H9 (cell line): ENCODE measurements around the gene CNOT9. TPM values are rescaled to one million over a fixed set of nuclear protein-coding genes. Genes with fewer than 3 reads are reported as not detected.

Experiments used
- DNase-seq: peaks from one replicate; pipeline ENCODE4 v3.0.0-alpha.2; 2017
- H2AFZ ChIP-seq: one replicate; pipeline ENCODE4 v1.6.1; 2013; ENCODE audit warnings: mild to moderate bottlenecking, low read length, control low read depth, moderate library complexity
- H2AK5ac ChIP-seq: 2 replicates; pipeline ENCODE4 v1.6.1; 2013; ENCODE audit warnings: low read length, control low read depth, mixed read lengths; ENCODE audit not compliant: insufficient read length
- H2BK120ac ChIP-seq: one replicate; pipeline ENCODE4 v1.6.1; 2013; ENCODE audit warnings: low read depth, mild to moderate bottlenecking, low read length, control low read depth, inconsistent platforms; ENCODE audit not compliant: poor library complexity, severe bottlenecking
- H2BK12ac ChIP-seq: 2 replicates; pipeline ENCODE4 v1.6.1; 2013; ENCODE audit warnings: low read length, control low read depth, mixed read lengths, low read depth; ENCODE audit not compliant: insufficient read length
- H2BK15ac ChIP-seq: 2 replicates; pipeline ENCODE4 v1.6.1; 2013; ENCODE audit warnings: low read depth, low read length, control low read depth
- H2BK20ac ChIP-seq: one replicate; pipeline ENCODE4 v1.6.1; 2013; ENCODE audit warnings: low read depth, mild to moderate bottlenecking, low read length, control low read depth, inconsistent platforms; ENCODE audit not compliant: poor library complexity, severe bottlenecking
- H2BK5ac ChIP-seq: 2 replicates; pipeline ENCODE4 v1.6.1; 2013; ENCODE audit warnings: low read length, control low read depth, mixed read lengths; ENCODE audit not compliant: insufficient read length
- H3K14ac ChIP-seq: 2 replicates; pipeline ENCODE4 v1.6.1; 2013; ENCODE audit warnings: low read length, control low read depth; ENCODE audit not compliant: insufficient read depth
- H3K18ac ChIP-seq: 2 replicates; pipeline ENCODE4 v1.6.1; 2013; ENCODE audit warnings: low read depth, mild to moderate bottlenecking, mixed read lengths, low read length, control low read depth; ENCODE audit not compliant: insufficient read length
- H3K23ac ChIP-seq: 2 replicates; pipeline ENCODE4 v1.6.1; 2013; ENCODE audit warnings: low read length, control low read depth, mixed read lengths, low read depth; ENCODE audit not compliant: insufficient read length
- H3K23me2 ChIP-seq: 2 replicates; pipeline ENCODE4 v1.6.1; 2013; ENCODE audit warnings: low read depth, mild to moderate bottlenecking, mixed read lengths, low read length, control low read depth; ENCODE audit not compliant: insufficient read length, poor library complexity, severe bottlenecking
- H3K27ac ChIP-seq: 2 replicates; pipeline ENCODE4 v1.5.1; 2013; ENCODE audit warnings: low read length, control low read depth, mixed read lengths, low read depth; ENCODE audit not compliant: insufficient read length
- H3K27me3 ChIP-seq: 2 replicates; pipeline ENCODE4 v1.6.1; 2013; ENCODE audit warnings: low read length, control low read depth, inconsistent platforms; ENCODE audit not compliant: insufficient read depth
- H3K4ac ChIP-seq: 2 replicates; pipeline ENCODE4 v1.6.1; 2013; ENCODE audit warnings: low read depth, mild to moderate bottlenecking, control low read depth, inconsistent platforms, low read length, moderate library complexity
- H3K4me1 ChIP-seq: 2 replicates; pipeline ENCODE4 v1.6.1; 2013; ENCODE audit warnings: low read length, control low read depth, inconsistent platforms; ENCODE audit not compliant: insufficient read depth
- H3K4me2 ChIP-seq: 2 replicates; pipeline ENCODE4 v1.6.1; 2013; ENCODE audit warnings: low read length, control low read depth, mixed read lengths; ENCODE audit not compliant: insufficient read length, insufficient read depth
- H3K56ac ChIP-seq: 2 replicates; pipeline ENCODE4 v1.6.1; 2013; ENCODE audit warnings: low read depth, mild to moderate bottlenecking, mixed read lengths, low read length, control low read depth; ENCODE audit not compliant: insufficient read length
- H3K79me1 ChIP-seq: 2 replicates; pipeline ENCODE4 v1.6.1; 2013; ENCODE audit warnings: low read depth, mild to moderate bottlenecking, moderate library complexity, low read length, control low read depth, inconsistent platforms; ENCODE audit not compliant: insufficient read depth, poor library complexity, severe bottlenecking
- H3K79me2 ChIP-seq: 2 replicates; pipeline ENCODE4 v1.6.1; 2013; ENCODE audit warnings: low read length, control low read depth, inconsistent platforms; ENCODE audit not compliant: insufficient read depth
- H3K9ac ChIP-seq: 2 replicates; pipeline ENCODE4 v1.6.1; 2013; ENCODE audit warnings: low read length, control low read depth, mixed read lengths; ENCODE audit not compliant: insufficient read length; ENCODE audit errors: extremely low read depth
- H3K9me3 ChIP-seq: one replicate; pipeline ENCODE4 v1.6.1; 2013; ENCODE audit warnings: low read depth, low read length, inconsistent platforms; ENCODE audit not compliant: control insufficient read depth
- H3T11ph ChIP-seq: one replicate; pipeline ENCODE4 v1.6.1; 2013; ENCODE audit warnings: mild to moderate bottlenecking, low read length, control low read depth, inconsistent platforms
- H4K20me1 ChIP-seq: one replicate; pipeline ENCODE4 v1.6.1; 2013; ENCODE audit not compliant: control insufficient read depth, insufficient read length, insufficient read depth
- H4K5ac ChIP-seq: 2 replicates; pipeline ENCODE4 v1.6.1; 2013; ENCODE audit warnings: low read depth, mild to moderate bottlenecking, mixed read lengths, low read length, control low read depth; ENCODE audit not compliant: insufficient read length
- H4K8ac ChIP-seq: replicated peaks from 2 replicates; pipeline ENCODE4 v1.6.1; 2013; ENCODE audit warnings: low read length, control low read depth, mixed read lengths, low read depth; ENCODE audit not compliant: insufficient read length
- H4K91ac ChIP-seq: 2 replicates; pipeline ENCODE4 v1.6.1; 2013; ENCODE audit warnings: low read depth, mild to moderate bottlenecking, moderate library complexity, mixed read lengths, low read length, control low read depth; ENCODE audit not compliant: insufficient read length
- H3K27ac Mint-ChIP-seq, 3 experiments: 2 replicates in 2 of 3; 3 replicates in 1 of 3; pipeline ENCODE4 v1.8.0; 2020 to 2021; ENCODE audit warnings: mixed read lengths in 3 of 3, mild to moderate bottlenecking in 1 of 3, moderate library complexity in 1 of 3
- H3K27me3 Mint-ChIP-seq: 2 replicates; pipeline ENCODE4 v1.8.0; 2021; ENCODE audit warnings: low read depth, mild to moderate bottlenecking, moderate library complexity, mixed read lengths
- H3K36me3 Mint-ChIP-seq, 3 experiments: 2 replicates in 2 of 3; 3 replicates in 1 of 3; pipeline ENCODE4 v1.8.0; 2020 to 2021; ENCODE audit warnings: low read depth in 3 of 3, mixed read lengths in 3 of 3; ENCODE audit not compliant: insufficient read depth in 1 of 3
- H3K4me1 Mint-ChIP-seq, 2 experiments: 2 replicates each; pipeline ENCODE4 v1.8.0; 2020; ENCODE audit warnings: mixed read lengths in 2 of 2
- H3K4me3 Mint-ChIP-seq, 2 experiments: 2 replicates in 1 of 2; 3 replicates in 1 of 2; pipeline ENCODE4 v1.8.0; 2020 to 2021; ENCODE audit warnings: mild to moderate bottlenecking in 2 of 2, mixed read lengths in 2 of 2, moderate library complexity in 1 of 2
- H3K9me3 Mint-ChIP-seq, 2 experiments: 2 replicates in 1 of 2; 3 replicates in 1 of 2; pipeline ENCODE4 v1.8.0; 2020; ENCODE audit warnings: mild to moderate bottlenecking in 2 of 2, mixed read lengths in 2 of 2, moderate library complexity in 1 of 2
- CTCF ChIP-seq: fragments of 200-600 bp; sonication (generic); conservative IDR thresholded peaks from 3 replicates; pipeline ENCODE4 v1.8.0; 2021; ENCODE audit warnings: antibody characterized with exemption, mild to moderate bottlenecking
- WGBS: extraction: QIAGEN DNeasy Blood & Tissue Kit; methylation state at CpG from one replicate; pipeline ENCODE4 v1.1.7; 2013; ENCODE audit warnings: missing lambda C conversion rate, low lambda C conversion rate, mixed read lengths; ENCODE audit not compliant: insufficient read length; ENCODE audit errors: extremely low coverage; 5-methylcytosine and 5-hydroxymethylcytosine counted together
- total RNA-seq: library from RNA; stranded (reverse); gene quantifications from 2 replicates; pipeline ENCODE4 v1.2.1, GENCODE V29; 2021

The CNOT9 gene
- total RNA-seq, 1 experiment from 2014 or later, result 91.2 TPM

GRCh38 chr2:218569661-218570500 is 1.2 kb downstream of the CNOT9 start:
- Histone ChIP-seq H3K27me3 (no peaks in the 10 kb centered on the region), H2BK12ac (no peak overlapping the region), H2BK15ac (no peak overlapping the region), H2AK5ac (no peak overlapping the region), H3K9me3 (no peaks in the 10 kb centered on the region), H3K23me2 (peaks cover 11% of the 10 kb centered on the region), H3K79me2 (peaks cover 45% of the 10 kb centered on the region; the same call in 1 of the 2 replicates), H4K8ac (no peak overlapping the region), H3K23ac (no peak overlapping the region), H3K4ac (no peak overlapping the region), H4K20me1 (no peaks in the 10 kb centered on the region), H3K79me1 (peaks cover 4% of the 10 kb centered on the region), H2BK20ac (no peak overlapping the region), H3K56ac (no peak overlapping the region), H3K4me2 (peak overlapping the region; percentile 99), H2AFZ (no peak overlapping the region), H3K18ac (peak overlapping the region; percentile 3), H4K91ac (no peak overlapping the region), H2BK120ac (no peak overlapping the region), H3K4me1 (peaks cover 2% of the 10 kb centered on the region; the same call in 1 of the 2 replicates), H3K9ac (peak overlapping the region; percentile 98), H4K5ac (no peak overlapping the region), H3K14ac (peak overlapping the region; percentile 97; the same call in 1 of the 2 replicates), H2BK5ac (peak overlapping the region; percentile 34), H3K27ac (peak overlapping the region; percentile 93), H3T11ph (no peak overlapping the region)
- DNase-seq, result no peak
- H3K27ac Mint-ChIP-seq, result peak overlapping the region; percentile 98 to 100 (median 100)
- H3K9me3 Mint-ChIP-seq, result no peaks in the 10 kb centered on the region
- no peak for TF ChIP-seq CTCF
- WGBS, result no CpG with 5 or more reads among the region's 10 CpGs
- H3K27me3 Mint-ChIP-seq, result no peaks in the 10 kb centered on the region
- H3K36me3 Mint-ChIP-seq, result peaks cover 19 to 46% (median 45%) of the 10 kb centered on the region in 3 experiments; a peak in 6 of 7 replicates
- peak overlapping the region; percentile 87 to 95 for H3K4me3 Mint-ChIP-seq
- peaks cover 26 to 35% of the 10 kb centered on the region in 2 experiments for H3K4me1 Mint-ChIP-seq
